K562 (cell line): ENCODE results near the gene RAD23B. TPM values are rescaled to one million over a fixed set of nuclear protein-coding genes. Genes with fewer than 3 reads are reported as not detected.

Experiments used
- FUS ChIP-seq: fragments of 200-400 bp; formaldehyde crosslinking; optimal IDR thresholded peaks from 2 replicates; pipeline ENCODE3; 2017; ENCODE audit warnings: low read depth, low read length
- NCOA1 ChIP-seq: fragments of 450-650 bp; IDR thresholded peaks from 2 replicates; pipeline ENCODE4 v1.6.1; 2016; ENCODE audit warnings: low read depth
- ZBTB11 ChIP-seq, 3 experiments: fragments of 200-800 bp in 1 of 3; fragments of 250-450 bp in 1 of 3; fragments of 450-650 bp in 1 of 3; sonication (Bioruptor Pico) in 1 of 3; sonication (Bioruptor generic) in 1 of 3; formaldehyde crosslinking in 1 of 3; IDR thresholded peaks; 2 replicates each; pipeline versions ENCODE4 v1.6.1 to v1.8.0; 2016 to 2022; ENCODE audit warnings: mild to moderate bottlenecking in 2 of 3, missing genetic modification characterization in 2 of 3, missing compliant biosample characterization in 1 of 3, moderate library complexity in 1 of 3
- ZNF57 ChIP-seq: fragments of 450-650 bp; formaldehyde crosslinking; IDR thresholded peaks from 2 replicates; pipeline ENCODE4 v1.4.0; 2020; ENCODE audit warnings: mild to moderate bottlenecking, moderate library complexity
- polyA plus RNA-seq, 8 experiments: library from polyadenylated mRNA; depleted of rRNA in 4 of 8; stranded (reverse) in 5 of 8; unstranded in 3 of 8; fragments of >200 nt; fragmentation: Nextera tagmentation in 2 of 8; fragmentation: Illumina TruSeq in 1 of 8; extraction: Ambion mirVana in 2 of 8; extraction: Trizol in 1 of 8; gene quantifications; 2 replicates each; pipeline versions ENCODE4 v1.2.1 to v1.2.3, GENCODE V29; 2011 to 2014; ENCODE audit warnings: inconsistent platforms in 1 of 8, missing spikeins in 1 of 8
- total RNA-seq, 7 experiments: library from RNA; depleted of rRNA in 6 of 7; stranded (reverse); fragments of >200 nt in 6 of 7; fragmentation: Illumina TruSeq in 2 of 7; extraction: Trizol in 2 of 7; gene quantifications; 2 replicates each; pipeline versions ENCODE4 v1.2.1 to v1.2.3, GENCODE V29; 2011 to 2021; ENCODE audit warnings: low replicate concordance in 1 of 7
- TF ChIP-seq, protein P1 (sequence below): fragments of 200-600 bp; sonication (generic); IDR thresholded peaks from one replicate; pipeline ENCODE4 v1.6.1; 2012; ENCODE audit warnings: mild to moderate bottlenecking, low read depth, low read length, inconsistent platforms

RAD23B gene
- total and polyA plus RNA-seq, 9 of the 15 experiments (the other 6 are each of a cell fraction or from before 2014, with no cell fraction given): 14.5 to 184 (median 114) TPM

DNA sequence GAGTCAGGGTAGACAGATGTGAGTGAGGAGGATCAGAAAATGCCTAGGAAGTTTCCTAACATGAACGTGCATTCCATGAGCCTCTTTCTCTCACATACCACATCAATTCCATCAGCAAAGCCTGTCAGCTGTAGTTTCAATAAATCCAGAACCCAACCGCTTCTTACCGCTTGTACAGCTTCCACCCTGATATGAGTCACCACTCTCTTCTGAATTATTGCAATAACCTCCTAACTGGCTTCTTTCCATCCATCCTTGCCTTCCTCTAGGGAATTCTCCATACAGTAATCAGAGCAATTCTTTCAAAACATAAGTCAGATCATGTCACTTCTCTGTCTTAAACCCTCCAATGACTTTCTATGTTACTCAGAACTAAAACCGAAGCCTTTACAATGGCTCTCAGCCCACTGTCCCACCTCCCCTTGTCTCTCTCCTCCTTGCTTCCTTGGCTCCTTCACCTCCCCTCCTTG is 8.1 kb upstream of the RAD23B start (continued):
- TF ChIP-seq, protein P1, sequence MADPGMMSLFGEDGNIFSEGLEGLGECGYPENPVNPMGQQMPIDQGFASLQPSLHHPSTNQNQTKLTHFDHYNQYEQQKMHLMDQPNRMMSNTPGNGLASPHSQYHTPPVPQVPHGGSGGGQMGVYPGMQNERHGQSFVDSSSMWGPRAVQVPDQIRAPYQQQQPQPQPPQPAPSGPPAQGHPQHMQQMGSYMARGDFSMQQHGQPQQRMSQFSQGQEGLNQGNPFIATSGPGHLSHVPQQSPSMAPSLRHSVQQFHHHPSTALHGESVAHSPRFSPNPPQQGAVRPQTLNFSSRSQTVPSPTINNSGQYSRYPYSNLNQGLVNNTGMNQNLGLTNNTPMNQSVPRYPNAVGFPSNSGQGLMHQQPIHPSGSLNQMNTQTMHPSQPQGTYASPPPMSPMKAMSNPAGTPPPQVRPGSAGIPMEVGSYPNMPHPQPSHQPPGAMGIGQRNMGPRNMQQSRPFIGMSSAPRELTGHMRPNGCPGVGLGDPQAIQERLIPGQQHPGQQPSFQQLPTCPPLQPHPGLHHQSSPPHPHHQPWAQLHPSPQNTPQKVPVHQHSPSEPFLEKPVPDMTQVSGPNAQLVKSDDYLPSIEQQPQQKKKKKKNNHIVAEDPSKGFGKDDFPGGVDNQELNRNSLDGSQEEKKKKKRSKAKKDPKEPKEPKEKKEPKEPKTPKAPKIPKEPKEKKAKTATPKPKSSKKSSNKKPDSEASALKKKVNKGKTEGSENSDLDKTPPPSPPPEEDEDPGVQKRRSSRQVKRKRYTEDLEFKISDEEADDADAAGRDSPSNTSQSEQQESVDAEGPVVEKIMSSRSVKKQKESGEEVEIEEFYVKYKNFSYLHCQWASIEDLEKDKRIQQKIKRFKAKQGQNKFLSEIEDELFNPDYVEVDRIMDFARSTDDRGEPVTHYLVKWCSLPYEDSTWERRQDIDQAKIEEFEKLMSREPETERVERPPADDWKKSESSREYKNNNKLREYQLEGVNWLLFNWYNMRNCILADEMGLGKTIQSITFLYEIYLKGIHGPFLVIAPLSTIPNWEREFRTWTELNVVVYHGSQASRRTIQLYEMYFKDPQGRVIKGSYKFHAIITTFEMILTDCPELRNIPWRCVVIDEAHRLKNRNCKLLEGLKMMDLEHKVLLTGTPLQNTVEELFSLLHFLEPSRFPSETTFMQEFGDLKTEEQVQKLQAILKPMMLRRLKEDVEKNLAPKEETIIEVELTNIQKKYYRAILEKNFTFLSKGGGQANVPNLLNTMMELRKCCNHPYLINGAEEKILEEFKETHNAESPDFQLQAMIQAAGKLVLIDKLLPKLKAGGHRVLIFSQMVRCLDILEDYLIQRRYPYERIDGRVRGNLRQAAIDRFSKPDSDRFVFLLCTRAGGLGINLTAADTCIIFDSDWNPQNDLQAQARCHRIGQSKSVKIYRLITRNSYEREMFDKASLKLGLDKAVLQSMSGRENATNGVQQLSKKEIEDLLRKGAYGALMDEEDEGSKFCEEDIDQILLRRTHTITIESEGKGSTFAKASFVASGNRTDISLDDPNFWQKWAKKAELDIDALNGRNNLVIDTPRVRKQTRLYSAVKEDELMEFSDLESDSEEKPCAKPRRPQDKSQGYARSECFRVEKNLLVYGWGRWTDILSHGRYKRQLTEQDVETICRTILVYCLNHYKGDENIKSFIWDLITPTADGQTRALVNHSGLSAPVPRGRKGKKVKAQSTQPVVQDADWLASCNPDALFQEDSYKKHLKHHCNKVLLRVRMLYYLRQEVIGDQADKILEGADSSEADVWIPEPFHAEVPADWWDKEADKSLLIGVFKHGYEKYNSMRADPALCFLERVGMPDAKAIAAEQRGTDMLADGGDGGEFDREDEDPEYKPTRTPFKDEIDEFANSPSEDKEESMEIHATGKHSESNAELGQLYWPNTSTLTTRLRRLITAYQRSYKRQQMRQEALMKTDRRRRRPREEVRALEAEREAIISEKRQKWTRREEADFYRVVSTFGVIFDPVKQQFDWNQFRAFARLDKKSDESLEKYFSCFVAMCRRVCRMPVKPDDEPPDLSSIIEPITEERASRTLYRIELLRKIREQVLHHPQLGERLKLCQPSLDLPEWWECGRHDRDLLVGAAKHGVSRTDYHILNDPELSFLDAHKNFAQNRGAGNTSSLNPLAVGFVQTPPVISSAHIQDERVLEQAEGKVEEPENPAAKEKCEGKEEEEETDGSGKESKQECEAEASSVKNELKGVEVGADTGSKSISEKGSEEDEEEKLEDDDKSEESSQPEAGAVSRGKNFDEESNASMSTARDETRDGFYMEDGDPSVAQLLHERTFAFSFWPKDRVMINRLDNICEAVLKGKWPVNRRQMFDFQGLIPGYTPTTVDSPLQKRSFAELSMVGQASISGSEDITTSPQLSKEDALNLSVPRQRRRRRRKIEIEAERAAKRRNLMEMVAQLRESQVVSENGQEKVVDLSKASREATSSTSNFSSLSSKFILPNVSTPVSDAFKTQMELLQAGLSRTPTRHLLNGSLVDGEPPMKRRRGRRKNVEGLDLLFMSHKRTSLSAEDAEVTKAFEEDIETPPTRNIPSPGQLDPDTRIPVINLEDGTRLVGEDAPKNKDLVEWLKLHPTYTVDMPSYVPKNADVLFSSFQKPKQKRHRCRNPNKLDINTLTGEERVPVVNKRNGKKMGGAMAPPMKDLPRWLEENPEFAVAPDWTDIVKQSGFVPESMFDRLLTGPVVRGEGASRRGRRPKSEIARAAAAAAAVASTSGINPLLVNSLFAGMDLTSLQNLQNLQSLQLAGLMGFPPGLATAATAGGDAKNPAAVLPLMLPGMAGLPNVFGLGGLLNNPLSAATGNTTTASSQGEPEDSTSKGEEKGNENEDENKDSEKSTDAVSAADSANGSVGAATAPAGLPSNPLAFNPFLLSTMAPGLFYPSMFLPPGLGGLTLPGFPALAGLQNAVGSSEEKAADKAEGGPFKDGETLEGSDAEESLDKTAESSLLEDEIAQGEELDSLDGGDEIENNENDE: no peak
- TF ChIP-seq FUS (no peak), ZBTB11 (CRISPR knock-in tag; IDR thresholded peaks at IDR 0.05) (no peak), NCOA1 (no peak), ZNF57 (CRISPR knock-in tag) (no peak)
